Chondrocyte (in vitro differentiated cells): ENCODE data around the gene PTPN3. TPM values are rescaled to one million over a fixed set of nuclear protein-coding genes. Genes with fewer than 3 reads are reported as not detected.

Experiments used
- DNase-seq: peaks from one replicate; pipeline ENCODE4 v3.0.0; 2021; ENCODE audit warnings: mixed read lengths, low spot score
- H3K27ac Mint-ChIP-seq: one replicate; pipeline ENCODE4 v1.8.0; 2021; ENCODE audit warnings: mild to moderate bottlenecking, moderate library complexity, mixed read lengths; ENCODE audit not compliant: unreplicated experiment
- H3K27me3 Mint-ChIP-seq: 2 replicates; pipeline ENCODE4 v1.8.0; 2021; ENCODE audit warnings: low read depth, mixed read lengths
- H3K36me3 Mint-ChIP-seq: 2 replicates; pipeline ENCODE4 v1.8.0; 2021; ENCODE audit warnings: low read depth, mixed read lengths
- H3K4me1 Mint-ChIP-seq: 2 replicates; pipeline ENCODE4 v1.8.0; 2021; ENCODE audit warnings: low read depth, mild to moderate bottlenecking, mixed read lengths
- H3K4me3 Mint-ChIP-seq: one replicate; pipeline ENCODE4 v1.8.0; 2021; ENCODE audit warnings: mild to moderate bottlenecking, moderate library complexity, mixed read lengths; ENCODE audit not compliant: unreplicated experiment
- H3K9me3 Mint-ChIP-seq: 2 replicates; pipeline ENCODE4 v1.8.0; 2021; ENCODE audit warnings: low read depth, mixed read lengths
- CTCF ChIP-seq: fragments of 200-600 bp; sonication (generic); IDR thresholded peaks from 2 replicates; pipeline ENCODE4 v1.5.0; 2021; ENCODE audit warnings: antibody characterized with exemption, mild to moderate bottlenecking, moderate library complexity
- total RNA-seq: library from RNA; stranded (reverse); gene quantifications from 3 replicates; pipeline ENCODE4 v1.2.1, GENCODE V29; 2021

The PTPN3 gene
- total RNA-seq, 1 donor from 2014 or later: 7.2 TPM

- Mint-ChIP-seq H3K4me3 (no peak overlapping the region), H3K36me3 (peaks cover 43% of the 10 kb centered on the region), H3K9me3 (no peaks in the 10 kb centered on the region), H3K27me3 (no peaks in the 10 kb centered on the region), H3K27ac (no peak overlapping the region), H3K4me1 (no peaks in the 10 kb centered on the region)
- no peak for TF ChIP-seq CTCF
- DNase-seq: no peak
Measured at GRCh38 chr9:109379513-109379912, 118.6 kb downstream of the PTPN3 start.

- no peak overlapping the region for H3K4me3 Mint-ChIP-seq
- no peaks in the 10 kb centered on the region for H3K4me1 Mint-ChIP-seq
Measured at GRCh38 chr9:109378316-109378715, 119.8 kb downstream of the PTPN3 start.

GRCh38 chr9:109372246-109372645 lies 125.9 kb downstream of the PTPN3 start:
- Mint-ChIP-seq H3K4me1 (no peaks in the 10 kb centered on the region), H3K9me3 (peaks cover 9% of the 10 kb centered on the region), H3K36me3 (peaks cover 10% of the 10 kb centered on the region), H3K4me3 (no peak overlapping the region), H3K27me3 (no peaks in the 10 kb centered on the region), H3K27ac (no peak overlapping the region)
- no peak for TF ChIP-seq CTCF
- no peak for DNase-seq

More at GRCh38 chr9:109378316-109378715, 119.8 kb downstream of the PTPN3 start:
- no peak for TF ChIP-seq CTCF
- H3K9me3 Mint-ChIP-seq: peaks cover under 1% of the 10 kb centered on the region
- no peak for DNase-seq
- H3K36me3 Mint-ChIP-seq: peaks cover 40% of the 10 kb centered on the region
- no peak overlapping the region for H3K27ac Mint-ChIP-seq
- H3K27me3 Mint-ChIP-seq: no peaks in the 10 kb centered on the region

GRCh38 chr9:109371374-109371773 lies 126.7 kb downstream of the PTPN3 start:
- H3K9me3 Mint-ChIP-seq: peaks cover 9% of the 10 kb centered on the region
- DNase-seq: no peak
- H3K27me3 Mint-ChIP-seq: no peaks in the 10 kb centered on the region
- no peak overlapping the region for H3K4me3 Mint-ChIP-seq
- H3K27ac Mint-ChIP-seq: no peak overlapping the region
- H3K4me1 Mint-ChIP-seq: no peaks in the 10 kb centered on the region
- peaks cover 8% of the 10 kb centered on the region for H3K36me3 Mint-ChIP-seq
- no peak for TF ChIP-seq CTCF

GRCh38 chr9:109369285-109369684 lies 128.8 kb downstream of the PTPN3 start:
- peaks cover 9% of the 10 kb centered on the region for H3K9me3 Mint-ChIP-seq
- H3K27ac Mint-ChIP-seq: no peak overlapping the region
- H3K27me3 Mint-ChIP-seq: peaks cover 2% of the 10 kb centered on the region
- no peak overlapping the region for H3K4me3 Mint-ChIP-seq
- H3K4me1 Mint-ChIP-seq: no peaks in the 10 kb centered on the region
- no peak for DNase-seq
- no peak for TF ChIP-seq CTCF
- H3K36me3 Mint-ChIP-seq: peaks cover 2% of the 10 kb centered on the region
